HL-60/S4 (cell line): ENCODE measurements around the gene ZNF329.

Source experiments
- in situ Hi-C: fragments of 300-500 bp; cut with MboI; formaldehyde crosslinking; loops from 2 replicates; pipeline ENCODE4 v1.14.3; 2022; ENCODE audit warnings: low sequenced_read_pairs

Gene ZNF329

GRCh38 chr19:58079792-58080191 lies 70.8 kb downstream of the ZNF329 start:
- in situ Hi-C loops = no loop called here
